Hepatocyte (in vitro differentiated cells): ENCODE measurements around the gene PRMT3. TPM values are rescaled to one million over a fixed set of nuclear protein-coding genes. Genes with fewer than 3 reads are reported as not detected.

Source experiments
- DNase-seq: peaks from one replicate; pipeline ENCODE4 v3.0.0-alpha.2; 2016; ENCODE audit warnings: low spot score
- H2AFZ ChIP-seq: fragments of 200-600 bp; sonication (generic); 2 replicates; pipeline ENCODE4 v1.6.0; 2016; ENCODE audit warnings: antibody characterized with exemption, mild to moderate bottlenecking
- H3K27ac ChIP-seq: fragments of 200-600 bp; sonication (generic); 2 replicates; pipeline ENCODE4 v1.5.1; 2016; ENCODE audit warnings: mild to moderate bottlenecking
- H3K27me3 ChIP-seq: fragments of 200-600 bp; sonication (generic); 2 replicates; pipeline ENCODE4 v1.6.1; 2016
- H3K36me3 ChIP-seq: fragments of 200-600 bp; sonication (generic); replicated peaks from 2 replicates; pipeline ENCODE4 v1.5.1; 2016; ENCODE audit warnings: low read depth; ENCODE audit not compliant: insufficient read depth
- H3K4me1 ChIP-seq: fragments of 200-600 bp; sonication (generic); 2 replicates; pipeline ENCODE4 v1.5.1; 2016; ENCODE audit warnings: mild to moderate bottlenecking, moderate library complexity; ENCODE audit not compliant: insufficient read depth
- H3K4me2 ChIP-seq: fragments of 200-600 bp; sonication (generic); 2 replicates; pipeline ENCODE4 v1.6.0; 2016
- H3K4me3 ChIP-seq: fragments of 200-600 bp; sonication (generic); 2 replicates; pipeline ENCODE4 v1.5.1; 2016; ENCODE audit warnings: mild to moderate bottlenecking
- H3K79me2 ChIP-seq: fragments of 200-600 bp; sonication (generic); 2 replicates; pipeline ENCODE4 v1.6.0; 2017; ENCODE audit warnings: mild to moderate bottlenecking
- H3K9me2 ChIP-seq: fragments of 200-600 bp; sonication (generic); replicated peaks from 2 replicates; pipeline ENCODE4 v1.6.0; 2017; ENCODE audit warnings: mild to moderate bottlenecking; ENCODE audit not compliant: insufficient read depth
- H3K9me3 ChIP-seq: fragments of 200-600 bp; sonication (generic); 2 replicates; pipeline ENCODE4 v1.5.1; 2016; ENCODE audit warnings: low read depth, mild to moderate bottlenecking
- H4K20me1 ChIP-seq: fragments of 200-600 bp; sonication (generic); 2 replicates; pipeline ENCODE4 v1.6.0; 2016; ENCODE audit warnings: mild to moderate bottlenecking; ENCODE audit not compliant: insufficient read depth, poor library complexity, severe bottlenecking
- CTCF ChIP-seq: fragments of 200-600 bp; sonication (generic); IDR thresholded peaks from 2 replicates; pipeline ENCODE4 v1.5.1; 2016; ENCODE audit warnings: antibody characterized with exemption, mild to moderate bottlenecking; ENCODE audit not compliant: poor library complexity
- EZH2 ChIP-seq: fragments of 200-600 bp; sonication (generic); IDR thresholded peaks from 2 replicates; pipeline ENCODE4 v1.6.1; 2016; ENCODE audit warnings: antibody characterized with exemption, mild to moderate bottlenecking, borderline replicate concordance
- EZH2phosphoT487 ChIP-seq: fragments of 200-600 bp; sonication (generic); IDR thresholded peaks from one replicate; pipeline ENCODE4 v1.6.1; 2018; ENCODE audit warnings: antibody characterized with exemption, mild to moderate bottlenecking, low read depth, moderate library complexity; ENCODE audit not compliant: unreplicated experiment, severe bottlenecking
- WGBS: methylation state at CpG from one replicate; pipeline ENCODE4 v1.1.6; 2016; ENCODE audit warnings: low lambda C conversion rate; ENCODE audit errors: missing lambda C conversion rate; 5-methylcytosine and 5-hydroxymethylcytosine counted together
- polyA plus RNA-seq: library from polyadenylated mRNA; unstranded; fragments of >200 nt; fragmentation: Nextera tagmentation; extraction: Ambion mirVana; gene quantifications from 2 replicates; pipeline ENCODE4 v1.2.1, GENCODE V29; 2016
- total RNA-seq: library from RNA; depleted of rRNA; stranded (reverse); fragments of >200 nt; gene quantifications from 2 replicates; pipeline ENCODE4 v1.2.3, GENCODE V29; 2014

PRMT3 gene
- total and polyA plus RNA-seq, 2 experiments from 2014 or later: 9.5 to 18.8 TPM

DNA sequence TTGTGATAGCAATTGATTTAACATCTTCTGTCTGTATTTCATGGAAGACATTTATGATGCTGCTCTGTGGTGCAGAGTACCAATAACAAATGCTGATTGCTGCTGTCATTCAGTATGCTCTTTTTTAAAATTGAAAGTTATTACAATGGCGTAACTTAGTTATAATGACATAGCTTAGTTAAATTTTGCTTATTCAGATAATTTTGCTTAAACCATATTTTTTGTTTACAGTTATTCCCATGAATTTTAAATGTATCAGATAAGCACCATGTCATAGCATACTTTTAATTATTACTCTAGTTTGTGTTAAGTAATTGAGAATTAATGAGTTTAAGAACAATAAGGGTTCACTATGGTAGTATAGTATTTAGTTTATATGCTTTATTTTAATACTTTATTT is 15.5 kb downstream of the PRMT3 start:
- no peaks in the 10 kb centered on the region for H3K9me2 ChIP-seq
- H3K4me1 ChIP-seq: no peaks in the 10 kb centered on the region
- 89% methylated on average over 1 of the region's 1 CpG for WGBS
- no peak overlapping the region for H2AFZ ChIP-seq
- no peak overlapping the region for H3K27ac ChIP-seq
- H4K20me1 ChIP-seq: no peaks in the 10 kb centered on the region
- TF ChIP-seq EZH2phosphoT487: no peak
- TF ChIP-seq CTCF: no peak
- no peak for TF ChIP-seq EZH2
- no peak for DNase-seq
- H3K27me3 ChIP-seq: no peaks in the 10 kb centered on the region
- no peaks in the 10 kb centered on the region for H3K9me3 ChIP-seq
- no peak overlapping the region for H3K4me2 ChIP-seq
- H3K79me2 ChIP-seq: no peaks in the 10 kb centered on the region
- H3K36me3 ChIP-seq: no peaks in the 10 kb centered on the region
- H3K4me3 ChIP-seq: no peak overlapping the region

DNA sequence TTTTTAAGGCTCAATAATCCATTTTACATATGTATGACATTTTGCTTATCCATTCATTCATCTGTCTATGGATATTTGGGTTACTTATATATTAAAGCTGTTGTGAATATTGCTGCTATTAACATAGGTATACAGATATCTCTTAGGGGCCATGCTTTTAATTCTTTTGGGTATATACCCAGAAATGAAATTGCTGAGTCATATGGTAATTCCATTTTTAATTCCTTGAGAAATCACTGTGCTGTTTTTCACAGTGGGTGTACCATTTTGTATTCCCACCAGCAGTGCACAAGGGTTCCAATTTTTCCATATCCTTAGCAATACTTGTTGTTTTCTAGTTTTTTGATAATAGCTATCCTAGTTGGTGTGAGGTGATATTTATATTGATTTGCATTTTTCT is 19.0 kb downstream of the PRMT3 start:
- Histone ChIP-seq H3K27me3 (no peaks in the 10 kb centered on the region), H3K9me2 (no peaks in the 10 kb centered on the region), H3K9me3 (no peaks in the 10 kb centered on the region), H3K27ac (no peak overlapping the region), H2AFZ (no peak overlapping the region), H3K4me3 (no peak overlapping the region), H3K4me2 (no peak overlapping the region), H3K79me2 (no peaks in the 10 kb centered on the region), H4K20me1 (no peaks in the 10 kb centered on the region), H3K36me3 (no peaks in the 10 kb centered on the region), H3K4me1 (no peaks in the 10 kb centered on the region)
- DNase-seq: no peak
- TF ChIP-seq EZH2: no peak
- no peak for TF ChIP-seq CTCF
- no peak for TF ChIP-seq EZH2phosphoT487

DNA sequence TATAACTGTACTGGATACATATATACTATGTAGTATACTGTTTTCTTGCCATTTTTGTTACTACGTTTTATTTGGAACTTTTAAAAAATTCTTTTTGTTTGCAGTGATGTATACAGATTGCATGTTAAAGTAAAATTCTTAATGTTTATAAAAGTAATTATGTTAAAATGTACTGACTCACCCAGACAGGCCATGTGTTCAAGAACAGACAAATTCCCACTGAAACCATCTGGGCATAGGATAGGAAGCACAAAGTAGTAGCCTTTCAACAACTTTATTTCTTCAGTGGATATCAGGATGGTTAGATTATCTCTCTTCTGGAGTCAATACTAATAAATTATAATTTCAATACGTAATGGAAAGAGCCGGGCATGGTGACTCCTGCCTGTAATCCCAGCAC is 19.8 kb downstream of the PRMT3 start:
- no peak for DNase-seq
- Histone ChIP-seq H3K27ac (no peak overlapping the region), H3K9me2 (no peaks in the 10 kb centered on the region), H3K9me3 (no peaks in the 10 kb centered on the region), H2AFZ (no peak overlapping the region), H3K27me3 (no peaks in the 10 kb centered on the region), H3K4me1 (no peaks in the 10 kb centered on the region), H3K79me2 (no peaks in the 10 kb centered on the region), H3K4me2 (no peak overlapping the region), H3K4me3 (no peak overlapping the region), H3K36me3 (no peaks in the 10 kb centered on the region), H4K20me1 (no peaks in the 10 kb centered on the region)
- no peak for TF ChIP-seq CTCF
- TF ChIP-seq EZH2: no peak
- no peak for TF ChIP-seq EZH2phosphoT487
- WGBS: 63% methylated on average over 3 of the region's 3 CpGs

DNA sequence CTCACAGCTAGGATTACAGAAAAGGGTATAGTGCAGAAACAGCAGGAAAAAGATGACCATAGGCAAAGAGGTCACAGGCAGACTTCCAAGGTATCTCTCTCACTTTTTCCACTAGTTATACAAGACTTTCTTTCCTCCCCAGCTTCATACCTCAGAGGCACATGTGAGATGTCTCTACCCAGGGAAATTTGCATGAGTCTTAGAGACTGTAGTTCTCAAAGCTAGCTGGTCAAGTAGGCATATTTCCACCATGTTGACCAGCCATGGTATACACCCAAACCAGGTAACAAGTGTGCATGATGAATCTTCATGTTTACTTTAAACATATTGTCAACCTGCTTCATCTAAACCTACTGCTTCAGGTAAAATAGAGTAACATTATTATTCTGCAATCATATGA is 27.9 kb downstream of the PRMT3 start:
- Histone ChIP-seq H3K27me3 (no peaks in the 10 kb centered on the region), H2AFZ (no peak overlapping the region), H3K4me3 (no peak overlapping the region), H3K9me2 (no peaks in the 10 kb centered on the region), H3K36me3 (no peaks in the 10 kb centered on the region), H3K9me3 (no peaks in the 10 kb centered on the region), H3K4me2 (no peak overlapping the region), H3K4me1 (no peaks in the 10 kb centered on the region), H3K27ac (no peak overlapping the region), H4K20me1 (no peaks in the 10 kb centered on the region), H3K79me2 (no peaks in the 10 kb centered on the region)
- no peak for DNase-seq
- TF ChIP-seq CTCF (no peak), EZH2phosphoT487 (no peak), EZH2 (no peak)
